Stimulated activated CD4-positive, alpha-beta T cell treated with anti-CD3 and anti-CD28 coated beads, Interleukin-1b, Interleukin-23, amount 100 ng/mL, for 1 hour (primary cell): ENCODE data around the gene SWSAP1.
"Not testable (repeated sequence)": the region's sequence is repeated elsewhere in the genome, so short reads cannot be mapped to it uniquely, and the experiment has no call there.

Experiments
- DNase-seq, 2 donors: peaks; one replicate each; pipeline ENCODE4 v3.0.0-alpha.2; 2020; ENCODE audit warnings: low read depth in 2 of 2

The SWSAP1 gene, protein sequence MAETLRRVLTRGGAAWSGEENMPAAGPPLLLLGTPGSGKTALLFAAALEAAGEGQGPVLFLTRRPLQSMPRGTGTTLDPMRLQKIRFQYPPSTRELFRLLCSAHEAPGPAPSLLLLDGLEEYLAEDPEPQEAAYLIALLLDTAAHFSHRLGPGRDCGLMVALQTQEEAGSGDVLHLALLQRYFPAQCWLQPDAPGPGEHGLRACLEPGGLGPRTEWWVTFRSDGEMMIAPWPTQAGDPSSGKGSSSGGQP

DNA sequence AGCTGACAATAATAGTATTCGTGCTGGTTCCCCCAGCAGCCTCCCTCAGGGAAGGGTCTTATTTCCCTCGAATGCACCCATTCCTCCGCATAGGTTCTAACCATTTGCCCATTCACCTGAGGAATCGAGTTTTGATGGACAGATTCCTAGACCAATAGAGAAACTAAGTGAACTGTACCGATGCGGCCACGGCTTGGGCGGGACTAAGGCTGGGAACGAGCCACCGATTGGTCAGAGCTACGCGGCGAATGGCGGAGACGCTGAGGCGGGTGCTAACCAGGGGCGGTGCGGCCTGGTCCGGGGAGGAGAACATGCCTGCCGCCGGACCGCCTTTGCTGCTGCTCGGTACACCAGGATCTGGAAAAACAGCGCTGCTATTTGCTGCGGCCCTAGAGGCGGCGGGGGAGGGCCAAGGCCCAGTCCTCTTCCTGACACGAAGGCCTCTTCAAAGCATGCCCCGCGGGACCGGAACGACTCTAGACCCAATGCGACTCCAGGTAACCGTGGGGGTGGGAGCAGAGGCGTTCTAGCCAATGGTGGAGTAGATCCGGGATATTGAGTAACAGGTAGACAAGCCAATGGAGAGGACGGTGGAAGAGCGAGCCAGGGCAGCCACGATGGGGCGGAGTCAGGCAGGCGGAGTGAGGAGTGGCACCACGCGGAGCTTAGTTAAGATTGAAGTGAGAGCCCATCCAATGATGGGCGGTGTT, at the start of gene SWSAP1:
SWSAP1 (plus strand) TSS at position 234 of the 710 bp plus-strand sequence; CDS start at position 249, 15 bp downstream.
- DNase-seq: peak; percentile 86 to 94

DNA sequence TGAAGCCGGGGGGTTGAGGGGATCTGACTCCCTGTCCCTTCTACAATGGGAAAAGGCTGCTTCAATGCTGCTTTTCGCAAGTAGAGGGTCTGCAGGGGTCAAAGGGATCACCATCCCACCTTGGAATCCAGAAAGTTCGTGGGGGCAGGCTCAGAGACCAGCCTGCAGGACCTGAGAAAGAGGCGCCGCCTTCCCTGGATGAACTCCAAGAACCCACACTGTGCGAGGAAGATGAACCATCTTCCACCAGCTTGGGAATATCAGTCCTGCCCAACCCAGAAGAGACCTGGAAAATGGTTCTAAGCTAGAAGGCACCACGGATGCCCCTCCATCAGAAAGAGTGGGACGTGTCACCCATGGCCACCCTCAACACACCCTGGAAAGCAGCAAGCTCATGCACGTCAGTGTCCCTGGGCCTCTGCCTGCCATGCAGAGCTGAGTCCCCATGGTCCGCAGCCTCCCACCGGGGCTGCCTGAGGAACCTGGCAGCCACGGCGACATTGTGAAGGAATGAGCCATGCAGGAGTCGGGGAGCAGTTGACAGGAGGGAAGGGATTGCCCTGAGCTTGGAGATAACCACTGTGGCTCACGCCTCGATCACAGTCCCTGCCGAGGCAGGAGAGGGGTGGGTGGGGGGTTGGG, 49.6 kb upstream of the SWSAP1 start:
- no peak for DNase-seq

DNA sequence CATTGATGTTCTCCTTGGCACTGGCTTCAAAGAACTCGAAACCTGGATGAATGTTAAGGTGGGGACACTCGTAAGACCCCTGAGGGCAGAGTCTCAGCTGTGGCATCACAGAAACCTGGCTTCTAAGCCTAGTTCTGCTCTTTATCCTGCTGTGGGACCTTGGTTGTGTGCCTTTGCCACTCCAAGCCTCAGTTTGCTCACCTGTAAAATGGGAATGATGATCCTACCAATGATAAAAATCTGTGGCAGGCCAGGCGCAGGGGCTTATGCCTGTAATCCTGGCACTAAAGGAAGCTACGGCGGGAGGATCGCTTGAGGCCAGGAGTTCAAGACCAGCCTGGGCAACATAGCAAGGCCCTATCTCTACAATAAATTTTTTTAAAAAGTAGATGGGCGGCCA, 48.9 kb upstream of the SWSAP1 start:
- no peak for DNase-seq

DNA sequence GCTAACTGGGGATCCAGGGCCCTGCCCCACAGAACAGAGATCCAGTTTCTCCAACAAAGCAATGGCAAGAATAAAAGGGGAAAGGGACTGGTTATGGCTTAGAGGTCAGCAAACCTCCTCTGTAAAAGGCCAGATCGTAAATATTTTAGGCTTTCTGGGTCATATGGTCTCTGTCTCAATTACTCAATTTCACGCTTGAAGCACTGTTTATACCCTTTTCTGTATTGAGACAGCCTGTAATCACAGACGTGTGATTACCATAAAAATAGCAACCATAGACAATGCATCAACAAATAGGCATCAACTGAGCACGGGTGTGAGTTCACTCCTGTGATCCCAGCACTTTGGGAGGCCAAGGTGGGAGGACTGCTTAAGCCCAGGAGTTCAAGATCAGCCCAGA, 44.3 kb upstream of the SWSAP1 start:
- no peak for DNase-seq

DNA sequence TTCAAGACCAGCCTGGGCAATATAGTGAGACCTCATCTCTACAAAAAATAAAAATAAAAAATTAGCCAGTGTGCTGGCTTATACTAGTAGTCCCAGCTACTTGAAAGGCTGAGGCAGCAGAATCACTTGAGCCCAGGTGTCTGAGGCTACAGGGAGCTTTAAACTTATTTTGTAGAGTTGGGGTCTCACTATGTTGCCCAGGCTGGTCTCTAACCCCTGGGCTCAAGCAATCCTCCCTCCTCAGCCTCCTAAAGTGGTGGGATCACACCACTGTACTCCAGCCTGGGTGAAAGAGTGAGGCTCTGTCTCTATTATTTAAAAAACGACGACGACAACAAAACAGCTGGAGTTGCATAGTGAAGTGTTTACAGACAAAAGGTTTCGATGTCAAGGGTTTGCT, 43.0 kb upstream of the SWSAP1 start:
- no peak for DNase-seq

DNA sequence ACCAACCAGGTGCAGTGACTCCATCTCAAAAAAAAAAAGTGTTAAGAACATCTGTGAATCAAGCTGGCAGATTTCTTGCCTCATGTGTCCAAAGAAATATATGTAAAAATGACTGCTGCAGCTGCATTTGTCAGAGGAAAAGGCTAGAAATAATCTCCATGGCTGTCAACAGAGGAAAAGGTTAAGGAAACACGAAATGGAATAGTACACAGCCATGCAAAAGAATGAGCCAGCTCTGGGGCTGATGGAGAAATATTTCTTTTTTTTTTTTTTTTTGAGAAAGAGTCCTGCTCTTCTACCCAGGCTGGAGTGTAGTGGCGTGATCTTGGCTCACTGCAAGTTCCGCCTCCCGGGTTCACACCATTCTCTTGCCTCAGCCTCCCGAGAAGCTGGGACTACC, 41.6 kb upstream of the SWSAP1 start:
- no peak for DNase-seq

DNA sequence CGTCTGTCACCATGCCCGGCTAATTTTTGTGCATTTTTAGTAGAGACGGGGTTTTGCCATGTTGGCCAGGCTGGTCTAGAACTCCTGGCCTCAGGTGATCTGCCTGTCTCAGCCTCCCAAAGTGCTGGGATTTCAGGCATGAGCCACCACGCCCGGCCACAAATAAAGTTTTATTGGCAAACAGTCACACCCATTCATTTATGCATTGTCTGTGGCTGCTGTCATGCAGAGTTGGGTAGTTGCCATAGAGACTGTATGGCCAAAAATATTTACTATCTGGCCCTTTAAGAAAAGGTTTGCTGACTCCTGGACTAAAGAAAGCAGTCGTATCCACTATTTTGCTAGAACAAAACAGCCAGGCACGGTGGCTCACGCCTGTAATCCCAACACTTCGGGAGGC, 40.6 kb upstream of the SWSAP1 start:
- not testable (repeated sequence) for DNase-seq

DNA sequence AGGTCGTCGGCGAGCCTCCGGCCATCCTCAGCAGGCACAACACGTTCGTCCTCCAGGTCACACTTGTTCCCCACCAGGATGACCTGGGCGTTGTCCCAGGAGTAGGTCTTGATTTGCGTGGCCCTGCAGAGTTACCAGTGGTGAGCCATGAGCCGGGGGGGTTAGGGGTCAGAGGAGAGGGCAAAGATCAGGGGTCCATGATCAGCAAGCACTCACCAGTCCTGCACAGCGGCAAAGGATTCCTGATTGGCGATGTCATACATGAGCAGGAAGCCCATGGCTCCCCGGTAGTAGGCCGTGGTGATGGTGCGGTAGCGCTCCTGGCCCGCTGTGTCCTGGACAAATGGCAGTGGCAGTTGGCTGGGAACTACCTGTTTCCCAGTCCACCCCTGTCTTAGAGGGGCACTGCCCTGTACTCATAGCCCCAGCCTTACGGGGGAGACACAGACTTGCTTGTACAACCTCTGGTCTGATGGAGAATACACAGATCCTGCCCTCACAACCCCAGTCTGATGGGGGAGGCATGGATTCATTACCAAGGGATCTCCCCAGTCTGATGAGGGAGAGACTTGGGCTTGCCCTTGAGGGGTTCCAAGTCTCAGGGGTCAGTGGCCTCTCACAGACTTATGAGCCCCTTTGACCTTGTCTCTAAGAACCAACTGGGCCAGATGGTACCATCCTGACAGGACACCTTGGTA, 38.9 kb upstream of the SWSAP1 start:
- DNase-seq: no peak

DNA sequence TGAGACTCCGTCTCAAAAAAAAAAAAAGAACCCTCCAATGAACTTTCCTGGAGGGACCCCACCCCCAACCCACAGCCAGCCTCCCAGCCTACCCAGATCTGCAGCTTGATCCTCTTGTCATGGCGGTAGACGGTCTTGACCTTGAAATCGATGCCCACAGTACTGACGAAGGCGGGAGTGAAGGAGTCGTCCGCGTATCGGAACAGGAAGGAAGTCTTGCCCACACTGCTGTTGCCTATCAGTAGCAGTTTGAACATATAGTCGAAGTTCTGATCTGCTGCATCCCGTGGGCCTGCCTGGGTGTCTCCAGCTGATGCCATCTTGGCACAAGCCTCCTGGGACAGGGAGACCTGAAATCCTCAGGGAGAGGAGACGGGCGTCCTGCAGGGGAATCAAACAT, 37.4 kb upstream of the SWSAP1 start:
- no peak for DNase-seq

DNA sequence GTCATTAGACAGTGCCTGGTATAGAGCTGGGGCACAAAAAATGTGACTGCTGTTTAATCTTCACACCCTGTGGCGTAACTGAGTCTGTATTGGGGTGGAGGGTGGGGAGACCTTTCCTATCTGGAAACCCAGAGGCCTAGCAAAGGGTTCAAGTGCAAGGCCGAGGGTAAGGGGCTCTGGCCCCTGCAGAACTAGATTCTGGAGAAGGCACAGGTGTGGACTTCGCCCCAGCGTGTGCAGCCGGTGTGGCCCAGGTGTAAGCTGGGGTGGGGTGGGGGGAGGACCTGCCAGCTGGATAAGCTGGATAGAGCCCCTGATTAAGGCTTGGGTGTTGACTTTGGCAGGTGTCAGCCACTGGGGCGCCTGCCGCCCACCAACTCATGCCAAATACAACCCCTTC, 36.3 kb upstream of the SWSAP1 start:
- no peak for DNase-seq

DNA sequence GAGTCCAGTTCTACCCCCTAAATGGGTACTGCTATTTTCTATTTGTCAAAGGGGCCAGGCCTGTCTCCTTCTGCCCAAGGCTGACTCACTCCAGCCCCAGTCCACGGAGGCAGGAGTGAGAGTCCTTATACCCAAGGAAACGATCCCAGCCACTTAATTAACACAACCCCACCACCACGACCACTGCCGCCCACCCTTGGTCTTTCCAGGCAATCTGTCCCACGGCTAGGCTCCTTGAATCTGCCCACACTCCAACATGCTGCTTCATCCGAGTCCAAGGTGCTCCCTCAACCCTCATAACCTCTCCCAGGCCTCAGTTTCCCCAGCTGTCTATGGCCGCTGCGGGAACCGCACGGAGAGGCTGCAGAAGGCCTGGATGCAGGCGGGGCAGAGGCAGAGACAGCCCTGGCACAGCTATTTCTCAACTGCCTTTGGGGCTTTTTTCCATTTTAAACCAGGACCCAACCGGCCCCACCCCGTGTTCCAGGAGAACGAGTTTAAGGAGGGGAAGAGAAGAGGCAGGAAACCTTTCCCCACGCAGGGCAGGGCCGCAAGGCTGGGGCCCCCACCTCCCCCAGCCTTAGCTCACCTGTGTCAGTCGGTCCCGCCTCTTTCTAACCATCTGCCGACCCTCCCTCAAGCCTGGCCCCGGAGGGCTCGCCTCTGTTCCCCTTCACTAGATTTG, 35.8 kb upstream of the SWSAP1 start:
- no peak for DNase-seq

DNA sequence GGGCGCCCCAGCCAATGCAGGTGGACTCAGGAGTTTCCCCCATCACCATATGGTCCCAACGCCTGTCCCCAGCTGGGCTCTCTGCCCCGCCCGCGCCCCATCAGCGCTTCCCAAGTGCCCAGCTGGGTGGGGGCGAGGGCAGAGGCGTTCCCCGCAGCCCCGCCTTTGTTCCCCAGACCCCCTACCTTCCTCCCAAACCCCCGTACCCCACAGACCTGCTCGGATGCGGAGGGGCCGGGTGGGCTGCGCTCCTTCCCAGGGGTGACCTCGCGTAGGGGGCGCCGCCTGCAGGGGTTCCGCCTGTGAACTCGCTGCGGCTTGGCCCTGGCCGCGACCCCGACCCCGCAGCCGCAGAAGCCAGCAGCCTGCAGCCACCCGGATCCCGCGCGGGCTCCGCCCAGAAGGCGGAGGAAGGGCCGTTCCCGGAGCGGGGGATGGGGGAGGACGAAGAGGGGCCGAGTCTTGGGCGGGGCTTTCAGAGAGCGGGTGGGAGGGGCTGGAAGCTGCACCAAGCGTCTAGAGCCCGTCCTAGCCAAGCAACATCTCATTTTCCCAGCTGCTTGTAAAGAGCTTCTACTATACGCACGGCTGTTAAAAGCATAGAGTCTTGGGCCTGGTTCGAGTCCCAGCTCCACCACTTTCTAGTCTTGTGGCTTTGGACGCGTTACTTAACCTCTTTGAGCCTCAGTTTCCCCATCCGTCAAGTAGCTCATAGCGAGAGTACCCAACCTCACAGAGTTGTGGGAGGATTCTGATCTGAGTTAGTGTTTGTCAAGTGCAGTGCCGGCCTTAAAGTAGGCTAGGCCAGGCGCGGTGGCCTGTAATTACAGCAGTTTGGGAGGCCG, 35.0 kb upstream of the SWSAP1 start, which contains the start of gene RAB3D:
RAB3D (minus strand) TSS at position 404 of the 845 bp plus-strand sequence. CDS start 2,258 bp downstream, outside the sequence.
- peak; percentile 56 to 63 for DNase-seq

DNA sequence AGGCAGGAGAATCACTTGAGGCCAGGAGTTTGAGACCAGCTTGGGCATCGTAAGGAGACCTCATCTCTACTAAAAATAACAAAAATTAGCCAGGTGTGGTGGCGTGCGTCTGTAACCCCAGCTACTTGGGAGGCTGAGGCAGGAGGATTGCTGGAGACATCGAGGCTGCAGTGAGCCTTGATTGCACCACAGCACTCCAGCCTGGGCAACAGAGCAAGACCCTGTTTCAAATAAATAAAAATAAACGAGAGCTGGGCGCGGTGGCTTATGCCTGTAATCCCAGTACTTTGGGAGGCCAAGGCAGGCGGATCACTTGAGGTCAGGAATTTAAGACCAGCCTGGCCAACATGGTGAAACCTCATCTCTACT, 34.4 kb upstream of the SWSAP1 start:
- not testable (repeated sequence) for DNase-seq

DNA sequence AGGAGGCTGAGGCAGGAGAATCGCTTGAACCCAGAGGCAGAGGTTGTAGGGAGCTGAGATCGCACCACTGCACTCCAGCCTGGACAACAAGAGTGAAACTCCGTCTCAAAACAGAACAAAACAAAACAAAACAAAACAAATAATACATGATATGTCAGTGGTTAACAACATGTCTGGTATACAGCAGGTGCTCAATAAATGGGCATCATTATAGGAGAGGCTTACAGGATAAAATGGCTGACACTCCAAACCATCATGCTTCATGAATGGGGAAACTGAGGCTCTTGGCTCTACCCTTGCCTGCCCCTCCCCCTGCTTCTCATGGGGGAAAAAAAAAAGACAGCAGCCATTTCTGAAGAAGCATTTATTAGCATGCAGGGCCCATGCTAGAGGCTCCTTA, 32.0 kb upstream of the SWSAP1 start:
- DNase-seq: no peak

DNA sequence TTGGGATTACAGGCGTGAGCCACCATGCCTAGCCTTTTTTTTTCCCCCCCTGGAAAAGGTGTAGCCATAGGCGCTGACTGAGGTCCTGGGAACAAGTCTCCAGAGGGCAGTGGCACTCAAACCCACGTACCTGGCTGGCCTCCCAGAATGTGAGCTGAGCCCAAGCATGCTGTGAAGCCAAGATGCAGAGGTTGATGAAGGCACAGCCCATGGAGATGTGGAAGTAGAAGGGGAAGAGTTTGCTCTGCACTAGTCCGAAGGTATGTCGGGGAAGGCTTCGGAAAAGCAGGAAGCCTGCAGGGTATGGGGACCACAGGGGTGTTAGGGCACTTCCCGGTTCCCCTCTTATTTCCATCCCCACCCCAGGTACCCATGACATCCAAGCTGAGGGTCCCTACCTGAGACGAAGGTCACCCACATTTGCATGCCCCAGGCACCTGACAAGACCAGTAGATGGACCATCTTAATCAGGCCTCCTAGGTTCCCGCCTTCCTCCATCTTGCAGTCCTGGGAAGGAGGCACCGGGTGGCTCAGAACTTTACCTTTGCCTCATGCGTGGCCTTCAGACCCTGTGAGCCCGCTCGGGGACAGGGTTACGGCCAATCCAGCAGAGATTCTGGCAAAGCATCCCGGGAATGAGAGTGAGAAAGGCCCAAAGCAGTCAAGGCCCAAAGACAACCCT, 29.2 kb upstream of the SWSAP1 start:
- DNase-seq: no peak

DNA sequence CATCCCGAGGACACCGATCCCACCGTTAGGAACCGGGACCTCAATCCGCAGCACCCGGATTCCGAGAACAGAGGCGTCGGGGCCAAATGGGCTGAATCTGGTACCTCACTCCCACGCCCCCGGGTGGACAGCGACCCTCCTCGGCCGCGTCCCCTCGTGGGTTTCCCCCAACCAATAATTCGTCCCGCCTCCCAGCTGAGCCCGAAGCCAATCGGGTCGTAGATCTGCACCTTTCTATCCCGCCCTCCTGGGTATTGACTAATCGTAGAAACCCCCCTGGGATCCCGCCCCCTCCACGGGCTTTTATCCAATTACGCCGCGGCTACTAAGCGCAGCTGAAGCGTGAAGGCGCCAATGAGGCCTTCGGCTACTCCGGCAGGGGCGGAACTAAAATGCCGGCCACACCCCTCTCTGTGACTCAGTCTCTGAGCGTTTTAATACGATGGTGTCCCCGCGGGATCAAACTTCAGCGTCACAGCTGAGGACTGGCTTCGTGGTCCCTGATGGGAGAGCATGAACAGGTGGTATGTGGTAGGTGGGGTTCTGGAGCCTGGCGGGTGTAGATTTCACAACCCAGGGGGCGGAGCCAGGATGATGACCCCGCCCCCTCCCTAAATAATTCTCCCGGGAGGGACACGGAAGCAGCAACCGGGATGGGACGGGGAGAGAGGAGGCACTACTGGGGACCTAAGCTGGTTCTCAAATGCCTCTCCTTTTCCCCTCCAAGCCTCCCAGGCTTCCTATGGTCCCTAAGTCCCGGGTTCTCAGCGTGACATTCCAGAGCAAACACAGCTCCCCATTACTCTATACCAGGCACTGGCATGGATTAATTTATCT, 28.1 kb upstream of the SWSAP1 start, which contains the start of the genes CCDC159 and TMEM205:
CCDC159 (plus strand) TSS at position 416 of the 837 bp plus-strand sequence; CDS start at position 504, 88 bp downstream.
TMEM205 (minus strand) TSS at position 165 of the 837 bp plus-strand sequence. CDS start 649 bp downstream, outside the sequence.
- DNase-seq: peak; percentile 94

DNA sequence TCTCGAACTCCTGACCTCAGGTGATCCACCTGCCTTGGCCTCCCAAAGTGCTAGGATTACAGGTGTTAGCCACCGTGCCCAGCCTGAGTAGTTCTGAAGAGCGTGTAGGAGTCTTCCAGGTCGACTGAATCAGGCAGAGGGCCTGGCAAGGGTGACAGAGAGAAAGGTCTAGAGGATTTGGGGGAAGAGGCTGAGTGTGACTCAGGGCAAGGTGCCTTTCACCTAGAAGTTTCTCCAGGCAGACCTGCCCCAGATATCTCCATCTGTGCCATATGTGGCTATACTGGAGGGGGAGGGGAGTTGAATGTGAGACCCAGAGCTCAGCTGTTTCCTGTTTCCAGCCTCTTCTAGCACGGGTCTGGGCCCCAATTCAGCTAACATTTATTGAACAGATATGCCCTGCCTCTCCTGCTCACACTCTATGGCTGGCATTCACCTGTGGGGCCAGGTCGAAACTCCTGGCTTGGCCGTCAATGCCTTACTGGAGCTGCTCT, 26.9 kb upstream of the SWSAP1 start:
- DNase-seq: no peak

DNA sequence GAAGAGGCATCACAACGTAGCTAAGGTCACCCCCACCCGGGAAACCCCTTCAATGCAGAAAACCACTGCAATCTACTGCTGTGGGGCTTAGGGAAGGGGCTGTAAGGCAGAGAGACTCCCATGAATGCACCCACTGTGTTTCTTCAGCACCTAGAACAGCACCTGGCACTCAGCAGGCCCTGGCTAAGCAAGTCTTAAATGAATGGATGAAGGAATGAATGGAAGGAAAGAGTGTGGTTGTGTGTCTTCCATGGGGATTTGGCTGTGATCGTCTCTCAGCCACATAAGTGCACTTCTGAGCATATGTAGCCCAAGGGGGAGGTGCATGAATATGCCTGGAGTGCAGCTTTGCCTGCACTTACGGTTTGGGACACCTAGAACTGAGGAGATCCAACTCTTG, 25.3 kb upstream of the SWSAP1 start:
- no peak for DNase-seq

DNA sequence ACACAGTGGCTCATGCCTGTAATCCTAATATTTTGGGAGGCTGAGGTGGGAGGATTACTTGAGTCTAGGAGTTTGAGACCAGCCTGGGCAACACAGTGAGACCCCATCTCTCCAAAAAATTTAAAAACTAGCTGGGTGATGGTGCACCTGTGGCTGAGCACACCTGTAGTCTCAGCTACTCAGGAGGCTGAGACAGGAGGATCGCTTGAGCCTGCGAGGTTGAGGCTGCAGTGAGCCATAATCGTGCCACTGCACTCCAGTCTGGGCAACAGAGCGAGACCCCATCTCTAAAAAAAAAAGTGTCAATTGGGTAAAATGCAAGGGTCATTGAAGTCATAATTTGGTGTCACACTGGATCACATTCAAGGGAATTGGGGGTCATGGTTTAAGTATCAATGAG, 20.4 kb upstream of the SWSAP1 start:
- not testable (repeated sequence) for DNase-seq
